Body of pancreas (tissue), 4 donors: Measurements from ENCODE around the gene PTCD1.

Experiments
- CTCF ChIP-seq, 7 experiments: fragments of 450-650 bp in 4 of 7; fragments of 200-600 bp in 3 of 7; sonication (generic) in 3 of 7; IDR thresholded peaks; one replicate each; pipeline ENCODE4 v1.5.1; 2016 to 2019; ENCODE audit warnings: antibody characterized with exemption in 7 of 7
- POLR2A ChIP-seq, 3 donors: fragments of 450-650 bp; IDR thresholded peaks; one replicate each; pipeline ENCODE4 v1.6.1; 2016; ENCODE audit warnings: antibody characterized with exemption in 3 of 3, mild to moderate bottlenecking in 2 of 3

GRCh38 chr7:99451936-99452335 lies 13.3 kb upstream of the PTCD1 start:
- no peak for TF ChIP-seq CTCF (IDR thresholded peaks at IDR 0.05)
- no peak for TF ChIP-seq POLR2A (IDR thresholded peaks at IDR 0.05)
